Hepatocyte (in vitro differentiated cells): ENCODE results near the gene SLC18B1. TPM values are rescaled to one million over a fixed set of nuclear protein-coding genes. Genes with fewer than 3 reads are reported as not detected.

Experiments
- DNase-seq: peaks from one replicate; pipeline ENCODE4 v3.0.0-alpha.2; 2016; ENCODE audit warnings: low spot score
- H2AFZ ChIP-seq: fragments of 200-600 bp; sonication (generic); 2 replicates; pipeline ENCODE4 v1.6.0; 2016; ENCODE audit warnings: antibody characterized with exemption, mild to moderate bottlenecking
- H3K27ac ChIP-seq: fragments of 200-600 bp; sonication (generic); 2 replicates; pipeline ENCODE4 v1.5.1; 2016; ENCODE audit warnings: mild to moderate bottlenecking
- H3K27me3 ChIP-seq: fragments of 200-600 bp; sonication (generic); 2 replicates; pipeline ENCODE4 v1.6.1; 2016
- H3K36me3 ChIP-seq: fragments of 200-600 bp; sonication (generic); replicated peaks from 2 replicates; pipeline ENCODE4 v1.5.1; 2016; ENCODE audit warnings: low read depth; ENCODE audit not compliant: insufficient read depth
- H3K4me1 ChIP-seq: fragments of 200-600 bp; sonication (generic); 2 replicates; pipeline ENCODE4 v1.5.1; 2016; ENCODE audit warnings: mild to moderate bottlenecking, moderate library complexity; ENCODE audit not compliant: insufficient read depth
- H3K4me2 ChIP-seq: fragments of 200-600 bp; sonication (generic); 2 replicates; pipeline ENCODE4 v1.6.0; 2016
- H3K4me3 ChIP-seq: fragments of 200-600 bp; sonication (generic); 2 replicates; pipeline ENCODE4 v1.5.1; 2016; ENCODE audit warnings: mild to moderate bottlenecking
- H3K79me2 ChIP-seq: fragments of 200-600 bp; sonication (generic); 2 replicates; pipeline ENCODE4 v1.6.0; 2017; ENCODE audit warnings: mild to moderate bottlenecking
- H3K9me2 ChIP-seq: fragments of 200-600 bp; sonication (generic); replicated peaks from 2 replicates; pipeline ENCODE4 v1.6.0; 2017; ENCODE audit warnings: mild to moderate bottlenecking; ENCODE audit not compliant: insufficient read depth
- H3K9me3 ChIP-seq: fragments of 200-600 bp; sonication (generic); 2 replicates; pipeline ENCODE4 v1.5.1; 2016; ENCODE audit warnings: low read depth, mild to moderate bottlenecking
- H4K20me1 ChIP-seq: fragments of 200-600 bp; sonication (generic); 2 replicates; pipeline ENCODE4 v1.6.0; 2016; ENCODE audit warnings: mild to moderate bottlenecking; ENCODE audit not compliant: insufficient read depth, poor library complexity, severe bottlenecking
- EZH2 ChIP-seq: fragments of 200-600 bp; sonication (generic); IDR thresholded peaks from 2 replicates; pipeline ENCODE4 v1.6.1; 2016; ENCODE audit warnings: antibody characterized with exemption, mild to moderate bottlenecking, borderline replicate concordance
- EZH2phosphoT487 ChIP-seq: fragments of 200-600 bp; sonication (generic); IDR thresholded peaks from one replicate; pipeline ENCODE4 v1.6.1; 2018; ENCODE audit warnings: antibody characterized with exemption, mild to moderate bottlenecking, low read depth, moderate library complexity; ENCODE audit not compliant: unreplicated experiment, severe bottlenecking
- WGBS: methylation state at CpG from one replicate; pipeline ENCODE4 v1.1.6; 2016; ENCODE audit warnings: low lambda C conversion rate; ENCODE audit errors: missing lambda C conversion rate; 5-methylcytosine and 5-hydroxymethylcytosine counted together
- polyA plus RNA-seq: library from polyadenylated mRNA; unstranded; fragments of >200 nt; fragmentation: Nextera tagmentation; extraction: Ambion mirVana; gene quantifications from 2 replicates; pipeline ENCODE4 v1.2.1, GENCODE V29; 2016
- total RNA-seq: library from RNA; depleted of rRNA; stranded (reverse); fragments of >200 nt; gene quantifications from 2 replicates; pipeline ENCODE4 v1.2.3, GENCODE V29; 2014
- TF ChIP-seq, protein P1 (sequence below): fragments of 200-600 bp; sonication (generic); IDR thresholded peaks from 2 replicates; pipeline ENCODE4 v1.5.1; 2016; ENCODE audit warnings: antibody characterized with exemption, mild to moderate bottlenecking; ENCODE audit not compliant: poor library complexity

SLC18B1 gene
- total and polyA plus RNA-seq, 2 experiments from 2014 or later, result 10.6 to 27.3 TPM

DNA sequence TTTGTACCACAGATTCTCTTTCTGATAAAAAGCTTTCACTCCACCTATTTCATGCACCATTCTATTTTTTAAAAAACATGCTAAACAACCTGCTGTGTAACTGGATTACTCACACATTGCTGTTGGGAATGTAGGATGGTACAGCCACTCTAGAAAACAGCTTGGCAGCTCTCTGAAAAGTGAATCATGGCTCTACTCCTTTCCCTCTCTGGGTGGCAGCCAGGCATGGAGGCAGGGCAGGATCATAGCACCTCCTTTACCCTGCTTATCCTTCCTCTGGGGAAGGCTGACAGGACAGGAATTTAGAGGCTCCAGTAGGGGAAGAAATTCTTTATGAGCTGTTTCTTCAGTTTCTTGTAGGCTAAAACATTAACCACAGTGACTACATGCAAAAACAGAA is 34.1 kb downstream of the SLC18B1 start:
- Histone ChIP-seq H3K4me1 (peaks cover 9% of the 10 kb centered on the region), H3K4me2 (peak overlapping the region; percentile 10), H3K4me3 (no peak overlapping the region), H3K79me2 (no peaks in the 10 kb centered on the region), H3K36me3 (no peaks in the 10 kb centered on the region), H2AFZ (no peak overlapping the region), H3K9me2 (no peaks in the 10 kb centered on the region), H3K9me3 (no peaks in the 10 kb centered on the region), H4K20me1 (no peaks in the 10 kb centered on the region), H3K27ac (peak overlapping the region; percentile 45), H3K27me3 (no peaks in the 10 kb centered on the region)
- DNase-seq, result peak; percentile 61
- TF ChIP-seq, protein P1, sequence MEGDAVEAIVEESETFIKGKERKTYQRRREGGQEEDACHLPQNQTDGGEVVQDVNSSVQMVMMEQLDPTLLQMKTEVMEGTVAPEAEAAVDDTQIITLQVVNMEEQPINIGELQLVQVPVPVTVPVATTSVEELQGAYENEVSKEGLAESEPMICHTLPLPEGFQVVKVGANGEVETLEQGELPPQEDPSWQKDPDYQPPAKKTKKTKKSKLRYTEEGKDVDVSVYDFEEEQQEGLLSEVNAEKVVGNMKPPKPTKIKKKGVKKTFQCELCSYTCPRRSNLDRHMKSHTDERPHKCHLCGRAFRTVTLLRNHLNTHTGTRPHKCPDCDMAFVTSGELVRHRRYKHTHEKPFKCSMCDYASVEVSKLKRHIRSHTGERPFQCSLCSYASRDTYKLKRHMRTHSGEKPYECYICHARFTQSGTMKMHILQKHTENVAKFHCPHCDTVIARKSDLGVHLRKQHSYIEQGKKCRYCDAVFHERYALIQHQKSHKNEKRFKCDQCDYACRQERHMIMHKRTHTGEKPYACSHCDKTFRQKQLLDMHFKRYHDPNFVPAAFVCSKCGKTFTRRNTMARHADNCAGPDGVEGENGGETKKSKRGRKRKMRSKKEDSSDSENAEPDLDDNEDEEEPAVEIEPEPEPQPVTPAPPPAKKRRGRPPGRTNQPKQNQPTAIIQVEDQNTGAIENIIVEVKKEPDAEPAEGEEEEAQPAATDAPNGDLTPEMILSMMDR, result no peak
- no peak for TF ChIP-seq EZH2
- TF ChIP-seq EZH2phosphoT487, result no peak

DNA sequence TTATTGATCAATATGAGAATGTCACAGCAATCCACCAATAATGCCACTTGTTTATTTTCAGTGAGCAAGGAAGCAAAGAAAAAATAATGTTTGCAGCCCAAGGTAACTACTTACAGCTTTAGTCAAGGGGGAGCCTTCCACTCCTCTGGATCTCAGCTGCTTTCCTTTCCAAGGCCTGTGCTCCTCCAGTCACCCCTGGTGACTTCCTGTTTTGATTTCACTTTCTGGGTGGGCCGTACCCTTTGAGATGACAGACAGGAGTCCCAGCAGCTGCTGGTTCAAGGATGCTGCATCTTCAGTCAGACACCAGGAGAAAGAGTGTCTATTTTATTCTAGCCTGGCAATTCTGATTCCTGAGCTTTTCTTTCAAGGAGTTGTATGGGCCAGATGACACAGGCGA is 35.2 kb downstream of the SLC18B1 start:
- TF ChIP-seq EZH2phosphoT487, result no peak
- no peak for TF ChIP-seq EZH2
- TF ChIP-seq, protein P1, result no peak
- Histone ChIP-seq H3K36me3 (no peaks in the 10 kb centered on the region), H2AFZ (no peak overlapping the region), H3K9me3 (no peaks in the 10 kb centered on the region), H3K4me1 (peaks cover 9% of the 10 kb centered on the region), H3K27ac (no peak overlapping the region), H4K20me1 (no peaks in the 10 kb centered on the region), H3K79me2 (no peaks in the 10 kb centered on the region), H3K27me3 (no peaks in the 10 kb centered on the region), H3K9me2 (no peaks in the 10 kb centered on the region), H3K4me3 (no peak overlapping the region), H3K4me2 (no peak overlapping the region)
- 82% methylated on average over 2 of the region's 2 CpGs for WGBS
- DNase-seq, result no peak

DNA sequence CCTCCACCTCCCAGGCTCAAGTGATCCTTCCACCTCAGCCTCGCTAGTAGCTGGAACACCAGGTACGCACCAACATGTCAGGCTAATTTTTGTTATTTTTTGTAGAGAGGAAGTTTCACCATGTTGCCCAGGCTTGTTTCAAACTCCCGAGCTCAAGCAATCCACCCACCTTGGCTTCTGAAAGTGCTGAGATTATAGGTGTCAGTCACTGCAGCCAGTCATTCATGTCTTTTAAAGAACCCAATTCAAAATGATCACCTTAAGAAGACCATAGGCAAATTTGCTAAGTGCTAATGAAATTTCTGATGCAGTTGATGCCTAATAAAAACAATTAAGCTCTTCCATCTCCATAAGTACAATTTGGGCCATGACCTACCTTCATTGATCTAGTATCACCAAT is 38.2 kb downstream of the SLC18B1 start:
- WGBS, result 95% methylated on average over 3 of the region's 3 CpGs
- H4K20me1 ChIP-seq, result no peaks in the 10 kb centered on the region
- H3K4me2 ChIP-seq, result no peak overlapping the region
- no peaks in the 10 kb centered on the region for H3K9me3 ChIP-seq
- TF ChIP-seq, protein P1, result no peak
- TF ChIP-seq EZH2phosphoT487, result no peak
- TF ChIP-seq EZH2, result no peak
- H3K9me2 ChIP-seq, result no peaks in the 10 kb centered on the region
- H3K79me2 ChIP-seq, result no peaks in the 10 kb centered on the region
- no peaks in the 10 kb centered on the region for H3K27me3 ChIP-seq
- H3K4me1 ChIP-seq, result peaks cover 9% of the 10 kb centered on the region
- no peak overlapping the region for H3K27ac ChIP-seq
- no peak for DNase-seq
- no peaks in the 10 kb centered on the region for H3K36me3 ChIP-seq
- no peak overlapping the region for H2AFZ ChIP-seq
- no peak overlapping the region for H3K4me3 ChIP-seq

DNA sequence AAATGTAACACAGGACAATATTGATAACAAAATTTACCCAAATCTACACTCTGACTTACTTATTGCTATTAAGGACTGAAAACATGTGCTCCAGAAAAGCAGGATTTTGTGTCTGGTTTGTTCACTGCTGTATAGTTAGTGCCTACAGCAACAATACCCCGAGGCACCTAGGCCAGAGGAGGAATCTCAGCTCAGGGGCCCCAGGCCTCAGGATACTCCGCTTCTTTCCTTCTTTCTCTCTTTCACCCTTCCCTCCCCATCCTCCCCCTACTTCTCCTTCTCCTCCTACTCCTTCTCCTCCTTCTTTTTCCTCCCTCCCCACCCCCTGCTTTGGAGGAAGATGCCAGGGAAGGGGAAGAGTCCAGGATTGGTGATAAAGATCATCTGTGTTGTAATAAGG is 39.7 kb downstream of the SLC18B1 start:
- Histone ChIP-seq H3K36me3 (no peaks in the 10 kb centered on the region), H3K9me3 (no peaks in the 10 kb centered on the region), H3K27ac (no peak overlapping the region), H3K4me2 (no peak overlapping the region), H3K79me2 (no peaks in the 10 kb centered on the region), H3K27me3 (no peaks in the 10 kb centered on the region), H4K20me1 (no peaks in the 10 kb centered on the region), H3K4me1 (no peaks in the 10 kb centered on the region), H2AFZ (no peak overlapping the region), H3K9me2 (no peaks in the 10 kb centered on the region), H3K4me3 (no peak overlapping the region)
- TF ChIP-seq EZH2, result no peak
- TF ChIP-seq, protein P1, result no peak
- TF ChIP-seq EZH2phosphoT487, result no peak
- 83% methylated on average over 1 of the region's 2 CpGs for WGBS
- no peak for DNase-seq
